ENCODE data around the gene ABT1. TPM values are rescaled to one million over a fixed set of nuclear protein-coding genes. Genes with fewer than 3 reads are reported as not detected.
A peak's percentile ranks its signal among the peaks of the same experiment; 100 is the strongest.

The ABT1 gene
- total RNA-seq, 4 donors from 2014 or later = 11.5 to 16.1 (median 11.8) TPM

DNA sequence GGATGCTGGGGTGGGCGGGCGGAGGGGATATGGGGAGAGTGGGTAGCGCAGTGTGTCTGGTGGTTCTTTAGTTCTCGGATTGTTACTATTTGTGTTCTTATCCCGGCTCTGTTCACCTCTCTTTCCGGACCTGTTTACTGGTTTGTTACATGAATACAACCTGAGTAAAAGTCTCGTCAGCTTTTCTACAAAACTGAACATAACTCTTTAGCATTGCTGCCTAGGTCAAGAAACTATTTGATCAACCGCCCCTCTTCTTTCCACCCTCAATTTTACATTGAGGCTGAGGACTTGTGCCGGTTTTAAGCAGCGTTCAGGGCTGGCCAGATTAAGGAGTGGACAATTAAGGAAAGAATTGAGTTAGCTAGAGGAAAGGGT, 625 bp downstream of the ABT1 start:
- Histone ChIP-seq H3K36me3 (peaks cover 0 to 29% (median 0%) of the 10 kb centered on the region in 3 donors), H3K9me3 (no peaks in the 10 kb centered on the region)

DNA sequence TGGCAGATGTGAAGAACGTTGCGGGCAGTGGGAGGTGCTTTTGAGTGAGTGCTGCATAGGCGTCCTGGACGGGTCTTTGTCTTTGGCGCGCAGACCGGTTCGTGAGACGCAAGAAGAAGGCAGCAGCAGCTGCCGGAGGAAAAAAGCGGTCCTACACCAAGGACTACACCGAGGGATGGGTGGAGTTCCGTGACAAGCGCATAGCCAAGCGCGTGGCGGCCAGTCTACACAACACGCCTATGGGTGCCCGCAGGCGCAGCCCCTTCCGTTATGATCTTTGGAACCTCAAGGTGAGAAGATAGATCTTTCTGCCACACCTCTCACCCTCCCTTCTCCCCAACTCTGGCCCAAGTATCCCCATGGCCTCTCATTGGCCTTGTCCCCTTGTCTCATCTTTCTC, 1.1 kb downstream of the ABT1 start:
- Histone ChIP-seq H3K4me1 (peaks cover 0 to 14% (median 6%) of the 10 kb centered on the region in 4 donors), H3K27ac (no peak overlapping the region), H3K4me3 (peak overlapping the region; percentile 73 to 97 (median 84)), H3K27me3 (no peaks in the 10 kb centered on the region), H3K36me3 (peaks cover 0 to 29% (median 0%) of the 10 kb centered on the region in 3 donors), H3K9me3 (no peaks in the 10 kb centered on the region)
- DNase-seq = no peak
- TF ChIP-seq, protein P1, sequence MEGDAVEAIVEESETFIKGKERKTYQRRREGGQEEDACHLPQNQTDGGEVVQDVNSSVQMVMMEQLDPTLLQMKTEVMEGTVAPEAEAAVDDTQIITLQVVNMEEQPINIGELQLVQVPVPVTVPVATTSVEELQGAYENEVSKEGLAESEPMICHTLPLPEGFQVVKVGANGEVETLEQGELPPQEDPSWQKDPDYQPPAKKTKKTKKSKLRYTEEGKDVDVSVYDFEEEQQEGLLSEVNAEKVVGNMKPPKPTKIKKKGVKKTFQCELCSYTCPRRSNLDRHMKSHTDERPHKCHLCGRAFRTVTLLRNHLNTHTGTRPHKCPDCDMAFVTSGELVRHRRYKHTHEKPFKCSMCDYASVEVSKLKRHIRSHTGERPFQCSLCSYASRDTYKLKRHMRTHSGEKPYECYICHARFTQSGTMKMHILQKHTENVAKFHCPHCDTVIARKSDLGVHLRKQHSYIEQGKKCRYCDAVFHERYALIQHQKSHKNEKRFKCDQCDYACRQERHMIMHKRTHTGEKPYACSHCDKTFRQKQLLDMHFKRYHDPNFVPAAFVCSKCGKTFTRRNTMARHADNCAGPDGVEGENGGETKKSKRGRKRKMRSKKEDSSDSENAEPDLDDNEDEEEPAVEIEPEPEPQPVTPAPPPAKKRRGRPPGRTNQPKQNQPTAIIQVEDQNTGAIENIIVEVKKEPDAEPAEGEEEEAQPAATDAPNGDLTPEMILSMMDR (IDR thresholded peaks at IDR 0.05) = no peak
- TF ChIP-seq POLR2A (IDR thresholded peaks at IDR 0.05) = no peak

More for the DNA sequence above, 625 bp downstream of the ABT1 start:
- TF ChIP-seq, protein P1 (IDR thresholded peaks at IDR 0.05) = no peak
- TF ChIP-seq POLR2A (IDR thresholded peaks at IDR 0.05) = no peak
- peaks cover 0 to 14% (median 6%) of the 10 kb centered on the region in 4 donors for H3K4me1 ChIP-seq
- no peaks in the 10 kb centered on the region for H3K27me3 ChIP-seq
- peak overlapping the region; percentile 79 to 90 (median 83) for H3K27ac ChIP-seq
- DNase-seq = no peak
- H3K4me3 ChIP-seq = peak overlapping the region; percentile 73 to 97 (median 84)

DNA sequence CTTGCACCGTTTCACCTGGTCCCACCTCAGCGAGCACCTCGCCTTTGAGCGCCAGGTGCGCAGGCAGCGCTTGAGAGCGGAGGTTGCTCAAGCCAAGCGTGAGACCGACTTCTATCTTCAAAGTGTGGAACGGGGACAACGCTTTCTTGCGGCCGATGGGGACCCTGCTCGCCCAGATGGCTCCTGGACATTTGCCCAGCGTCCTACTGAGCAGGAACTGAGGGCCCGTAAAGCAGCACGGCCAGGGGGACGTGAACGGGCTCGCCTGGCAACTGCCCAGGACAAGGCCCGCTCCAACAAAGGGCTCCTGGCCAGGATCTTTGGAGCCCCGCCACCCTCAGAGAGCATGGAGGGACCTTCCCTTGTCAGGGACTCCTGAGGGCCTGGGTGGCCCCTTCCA, 1.5 kb downstream of the ABT1 start:
- H3K27ac ChIP-seq = no peak overlapping the region
- H3K36me3 ChIP-seq = peaks cover 0 to 29% (median 0%) of the 10 kb centered on the region in 3 donors
- TF ChIP-seq POLR2A (IDR thresholded peaks at IDR 0.05) = no peak
- TF ChIP-seq, protein P1 (IDR thresholded peaks at IDR 0.05) = no peak
- H3K27me3 ChIP-seq = no peaks in the 10 kb centered on the region
- no peak overlapping the region for H3K4me3 ChIP-seq
- H3K9me3 ChIP-seq = no peaks in the 10 kb centered on the region
- no peak for DNase-seq
- peaks cover 0 to 14% (median 6%) of the 10 kb centered on the region in 4 donors for H3K4me1 ChIP-seq

DNA sequence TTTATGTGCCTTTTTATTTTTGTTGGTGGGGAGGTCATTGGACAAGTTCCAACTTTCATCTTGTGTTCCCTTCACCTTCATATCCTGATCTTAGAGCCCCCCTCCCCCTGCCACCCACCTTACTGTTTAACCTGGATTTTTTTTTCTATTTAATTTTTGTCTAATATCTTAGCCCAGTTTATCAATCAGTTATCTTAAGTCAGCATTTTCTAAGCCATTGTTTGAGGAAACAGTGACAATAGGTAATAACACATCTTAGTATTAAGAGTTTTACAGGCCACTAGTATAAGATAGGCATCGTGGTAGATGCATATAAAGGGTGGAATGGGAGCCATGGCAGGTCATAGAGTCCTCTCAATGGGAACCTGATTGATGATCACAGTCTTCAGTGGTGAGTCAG, 2.4 kb downstream of the ABT1 start:
- H3K4me1 ChIP-seq = peaks cover 0 to 14% (median 6%) of the 10 kb centered on the region in 4 donors
- no peaks in the 10 kb centered on the region for H3K9me3 ChIP-seq
- TF ChIP-seq, protein P1 (IDR thresholded peaks at IDR 0.05) = no peak
- TF ChIP-seq POLR2A (IDR thresholded peaks at IDR 0.05) = no peak
- DNase-seq = no peak
- no peak overlapping the region for H3K27ac ChIP-seq
- H3K4me3 ChIP-seq = no peak overlapping the region
- no peaks in the 10 kb centered on the region for H3K27me3 ChIP-seq
- H3K36me3 ChIP-seq = peaks cover 0 to 29% (median 0%) of the 10 kb centered on the region in 3 donors

DNA sequence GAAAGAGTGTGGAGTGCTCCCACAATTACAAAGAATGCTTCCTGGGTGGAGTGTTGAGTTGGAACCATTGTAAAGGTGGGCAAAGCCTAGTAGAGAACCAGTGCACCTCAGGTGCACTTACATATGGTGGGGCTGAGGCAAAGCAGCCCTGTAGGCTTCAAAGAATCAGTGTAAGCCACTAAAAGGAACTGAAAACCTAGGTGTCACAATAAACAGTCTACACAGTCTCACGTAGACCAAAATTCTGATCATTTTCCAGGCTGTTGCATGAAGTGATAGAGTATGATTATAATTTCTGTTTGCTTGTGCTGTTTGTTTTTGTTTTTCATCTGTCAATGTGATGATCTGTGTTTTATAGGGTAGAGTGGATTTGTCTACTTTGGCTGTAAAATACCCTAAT, 2.8 kb downstream of the ABT1 start:
- no peak for DNase-seq
- no peaks in the 10 kb centered on the region for H3K27me3 ChIP-seq
- no peak overlapping the region for H3K27ac ChIP-seq
- peaks cover 0 to 29% (median 0%) of the 10 kb centered on the region in 3 donors for H3K36me3 ChIP-seq
- H3K9me3 ChIP-seq = no peaks in the 10 kb centered on the region
- H3K4me3 ChIP-seq = no peak overlapping the region
- TF ChIP-seq, protein P1 (IDR thresholded peaks at IDR 0.05) = no peak
- TF ChIP-seq POLR2A (IDR thresholded peaks at IDR 0.05) = no peak
- H3K4me1 ChIP-seq = peaks cover 0 to 14% (median 6%) of the 10 kb centered on the region in 4 donors

DNA sequence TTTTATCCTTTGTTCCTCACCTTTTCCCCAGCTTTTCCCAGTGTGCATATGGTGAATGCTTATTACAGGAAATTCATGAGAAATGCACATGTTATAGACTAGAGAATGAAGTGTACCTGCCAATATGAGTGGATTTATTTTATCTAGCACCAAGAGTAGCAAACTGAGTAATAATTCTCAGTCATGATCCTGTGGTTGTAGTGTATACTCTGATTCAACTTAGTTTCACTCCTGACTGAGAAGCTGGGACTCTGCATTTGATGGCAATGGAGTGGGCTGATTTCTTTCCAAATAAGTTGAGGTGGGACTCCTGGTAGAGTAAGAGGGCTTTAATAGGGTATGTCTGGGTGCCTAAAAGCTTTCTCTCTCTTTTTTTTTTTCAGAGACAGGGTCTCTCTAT, 4.0 kb downstream of the ABT1 start:
- Histone ChIP-seq H3K36me3 (peaks cover 0 to 29% (median 0%) of the 10 kb centered on the region in 3 donors), H3K9me3 (no peaks in the 10 kb centered on the region), H3K27me3 (no peaks in the 10 kb centered on the region), H3K4me1 (peaks cover 0 to 11% (median 6%) of the 10 kb centered on the region in 4 donors), H3K4me3 (no peak overlapping the region), H3K27ac (no peak overlapping the region)
- TF ChIP-seq, protein P1 (IDR thresholded peaks at IDR 0.05) = no peak
- no peak for TF ChIP-seq POLR2A (IDR thresholded peaks at IDR 0.05)
- no peak for DNase-seq

Data from Peyer's patch (tissue), 4 donors.